Right ventricle myocardium superior (tissue), 1 donor: ENCODE data around the gene CEP85L. TPM values are rescaled to one million over a fixed set of nuclear protein-coding genes. Genes with fewer than 3 reads are reported as not detected.

Experiments
- ATAC-seq: fragments of 200-7000 bp; cut with Tn5 transposase; one replicate; pipeline ENCODE4 v1.9.1; 2020; ENCODE audit warnings: mild to moderate bottlenecking; ENCODE audit not compliant: poor library complexity
- DNase-seq: peaks from one replicate; pipeline ENCODE4 v3.0.0-alpha.2; 2020
- intact Hi-C: fragments of 100-400 bp; cut with DNase I; formaldehyde crosslinking; loops from one replicate; pipeline ENCODE4 v1.11.2; 2022
- total RNA-seq: library from RNA; stranded (reverse); fragmentation: NEBNext Ultra II Directional; extraction: Animal tissue kit (Norgen Biotek cat#: 25700); gene quantifications from one replicate; pipeline ENCODE4 v1.2.1, GENCODE V29; 2021
- donor health status: DM: no; HTN: yes; CAD: no; lungs with severe emphysema.

The CEP85L gene
- total RNA-seq, 1 donor from 2014 or later = 17.6 TPM

DNA sequence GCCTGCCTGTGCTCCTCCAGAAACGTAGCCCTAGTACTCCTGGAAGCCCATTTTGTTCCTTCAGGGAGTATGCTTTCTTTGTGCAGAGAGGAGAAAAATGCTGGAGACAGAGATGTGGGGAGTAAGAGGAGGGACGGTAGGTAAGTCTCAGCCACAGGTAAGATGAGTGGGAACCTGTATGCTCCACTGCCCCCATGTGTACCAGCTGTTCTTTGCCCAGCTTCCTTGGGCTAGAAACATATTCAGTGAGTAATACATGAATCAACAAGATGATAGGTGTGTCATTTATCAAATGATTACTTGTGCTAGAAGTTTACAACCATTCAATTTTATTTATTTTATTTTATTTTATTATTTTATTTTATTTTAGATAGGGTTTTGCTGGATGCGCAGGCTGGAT is 13.6 kb upstream of the CEP85L start:
- intact Hi-C loops = loop anchor here (10.0 kb wide), 1 partner anchor 110 kb away; no protein-coding TSS in a partner anchor
- ATAC-seq (no peak), DNase-seq (no peak)

DNA sequence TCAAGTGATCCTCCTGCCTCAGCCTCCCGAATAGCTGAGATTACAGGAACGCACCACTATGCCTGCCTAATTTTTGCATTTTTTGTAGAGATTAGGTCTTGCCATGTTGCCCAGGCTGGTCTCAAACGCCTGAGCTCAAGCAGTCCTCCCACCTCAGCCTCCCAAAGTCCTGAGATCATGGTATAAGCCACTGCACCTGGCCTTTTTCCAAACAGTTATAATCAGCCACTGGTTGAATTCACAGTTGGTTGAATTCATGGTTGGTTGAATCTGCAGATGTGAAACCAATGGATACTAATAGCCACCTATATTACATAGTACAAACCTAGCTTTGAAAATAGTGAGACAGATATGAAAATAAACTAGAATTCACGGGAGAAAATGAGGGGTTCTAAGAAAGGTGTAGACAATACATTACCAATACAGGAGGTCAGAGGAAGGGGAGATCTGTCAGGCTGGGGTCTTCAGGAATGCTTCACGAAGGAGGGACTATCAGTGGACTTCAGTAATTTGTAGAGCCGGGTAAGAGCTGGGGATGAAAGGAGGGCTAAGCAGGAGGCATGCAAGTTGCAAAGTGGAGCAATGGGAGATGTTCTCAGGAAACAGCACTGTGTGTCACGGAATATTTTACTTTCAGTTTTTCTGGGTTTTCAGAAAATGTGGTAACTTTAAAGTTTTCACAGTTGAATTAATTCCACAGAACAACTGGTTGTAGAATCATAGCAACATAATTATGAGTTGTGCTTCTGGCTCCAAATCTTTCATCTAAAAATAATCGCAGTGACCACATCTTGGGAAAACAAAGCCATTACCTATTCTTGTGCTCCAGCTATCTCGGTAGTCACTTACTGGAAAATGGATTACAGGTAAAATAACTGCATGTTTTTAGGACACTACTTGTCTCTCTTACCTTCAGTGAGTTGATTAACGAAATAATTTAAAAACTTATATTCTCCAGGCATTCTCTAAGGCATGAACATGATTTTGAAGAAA is 12.9 kb upstream of the CEP85L start:
- no peak for DNase-seq
- intact Hi-C loops = loop anchor here (10.0 kb wide), 1 partner anchor 111 kb away; no protein-coding TSS in a partner anchor
- no peak for ATAC-seq

DNA sequence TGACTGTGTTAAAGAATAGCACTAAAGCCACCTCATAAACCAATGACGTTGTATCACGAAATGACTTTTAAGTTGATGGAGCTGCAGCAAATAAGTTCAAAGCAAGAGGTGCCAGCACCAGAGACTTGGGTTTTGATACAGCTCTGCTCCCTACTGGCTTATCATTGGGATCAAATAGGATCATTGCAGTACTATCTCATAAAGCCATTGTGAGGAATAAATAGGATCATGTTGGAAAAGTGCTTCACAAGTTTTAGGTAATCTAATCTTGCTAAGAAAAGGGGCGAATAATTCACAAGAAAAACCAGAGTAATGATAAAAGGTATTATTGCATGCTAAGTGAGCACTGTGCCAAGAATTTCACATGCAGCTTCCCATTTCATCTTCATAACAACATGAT is 10.4 kb upstream of the CEP85L start:
- ATAC-seq = no peak
- DNase-seq = no peak
- intact Hi-C loops = loop anchor here (10.0 kb wide), 1 partner anchor 113 kb away; no protein-coding TSS in a partner anchor

DNA sequence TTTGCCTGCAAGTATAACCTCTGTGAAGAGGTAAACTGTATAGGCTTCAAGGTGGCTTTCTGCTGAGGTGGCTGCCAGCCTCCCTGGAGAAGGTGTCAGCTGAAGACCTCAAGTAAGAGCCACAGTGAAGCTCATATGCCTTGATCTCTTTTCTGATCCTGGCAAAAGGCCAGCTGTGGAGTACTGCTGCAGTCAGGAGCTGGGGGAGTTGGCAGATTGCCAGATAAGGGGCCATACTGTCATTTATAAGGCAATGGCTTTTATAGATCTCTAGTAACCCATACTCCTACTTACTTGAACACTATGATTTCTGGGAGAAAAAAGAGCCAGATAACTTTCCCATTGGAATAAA is 8.8 kb upstream of the CEP85L start:
- intact Hi-C loops = loop anchor here (10.0 kb wide), 1 partner anchor 115 kb away; no protein-coding TSS in a partner anchor
- ATAC-seq (no peak), DNase-seq (no peak)

DNA sequence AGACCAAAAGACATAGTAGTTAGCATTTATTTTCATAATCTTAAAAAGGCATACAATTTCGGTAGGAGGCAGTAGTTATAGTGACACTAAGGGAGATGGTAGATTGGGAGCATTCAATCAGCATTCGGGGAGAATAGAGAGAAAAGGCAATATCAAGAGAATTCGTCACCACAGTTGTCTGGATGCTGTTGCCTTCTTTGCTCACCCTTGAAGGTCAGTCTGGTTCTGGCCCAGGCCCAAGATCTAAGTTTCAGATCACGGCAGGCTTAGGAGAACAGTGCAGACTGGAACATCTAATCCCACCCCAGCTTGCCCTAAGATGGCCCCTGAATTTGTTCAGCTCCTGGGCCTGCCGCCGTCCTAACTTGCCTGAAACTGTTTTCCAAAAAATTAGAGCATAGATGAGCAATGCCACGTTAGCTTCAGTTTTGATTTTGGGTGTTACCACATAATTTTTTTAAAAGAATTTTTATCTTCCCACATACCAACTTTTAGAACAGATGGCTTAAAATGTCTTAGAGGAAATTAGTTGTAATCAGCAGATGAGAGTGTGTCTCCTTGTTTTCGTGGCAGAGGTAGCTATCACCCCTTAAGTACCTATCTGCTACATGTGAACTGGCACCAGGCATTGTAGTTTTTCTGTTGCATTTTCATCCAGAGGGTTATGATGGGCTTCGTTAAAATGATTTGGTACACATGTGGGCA is 8.3 kb upstream of the CEP85L start:
- intact Hi-C loops = loop anchor here (10.0 kb wide), 1 partner anchor 115 kb away; no protein-coding TSS in a partner anchor
- ATAC-seq (no peak), DNase-seq (no peak)

DNA sequence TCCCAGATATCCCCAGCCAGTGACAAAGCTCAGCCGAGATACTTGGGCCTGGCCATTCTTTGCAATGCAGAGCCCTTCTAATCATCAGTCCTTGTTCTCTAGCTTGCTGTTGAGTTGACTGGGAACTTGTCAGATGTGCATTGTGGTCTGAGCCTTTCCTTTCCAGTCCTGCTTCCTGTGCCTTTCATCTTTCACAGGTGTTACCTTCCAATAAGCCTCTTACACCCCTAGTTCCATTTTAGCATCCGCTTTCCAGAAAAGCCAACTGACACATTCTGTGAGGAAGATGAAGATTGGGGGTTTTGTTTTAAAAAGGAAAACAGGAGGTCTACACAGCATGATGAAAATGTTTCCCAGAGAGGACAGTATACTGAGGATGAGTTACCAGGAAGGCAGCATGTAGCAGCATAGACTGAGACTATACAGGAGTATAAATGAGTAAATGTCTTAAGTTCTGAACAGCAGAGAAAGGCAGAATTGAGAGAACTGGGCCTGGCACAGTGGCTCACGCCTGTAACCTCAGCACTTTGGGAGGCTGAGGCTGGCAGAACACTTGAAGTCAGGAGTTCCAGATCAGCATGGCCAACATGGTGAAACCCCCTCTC is 5.6 kb upstream of the CEP85L start:
- no peak for DNase-seq
- no peak for ATAC-seq
- intact Hi-C loops = no loop called here

DNA sequence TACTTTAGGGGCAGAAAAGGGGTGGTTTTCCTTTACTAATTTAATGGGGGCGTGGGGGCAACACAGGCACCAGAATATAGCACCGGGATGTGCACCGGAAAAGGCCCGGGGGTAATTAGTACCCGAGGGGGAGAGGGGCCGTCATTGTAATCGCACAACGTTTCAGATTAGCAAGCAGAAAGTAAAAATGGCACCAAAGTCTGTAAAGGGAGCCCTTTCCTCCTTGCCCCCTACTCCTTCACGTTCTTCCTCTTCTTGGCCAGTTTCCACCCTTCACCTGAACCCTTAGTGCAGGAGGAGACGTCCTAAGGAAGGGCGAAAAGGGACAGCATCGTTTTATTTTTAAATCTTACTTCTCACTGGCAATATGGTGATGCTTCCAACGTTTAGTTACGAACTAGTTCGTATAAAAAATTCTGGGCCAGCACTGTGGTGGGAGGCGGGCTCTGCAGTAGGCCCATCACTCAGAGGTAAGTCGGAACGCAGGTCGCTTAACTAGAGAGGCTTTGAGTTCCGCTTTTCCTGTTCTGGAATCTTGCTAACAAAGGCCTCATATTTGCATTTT is 742 bp upstream of the CEP85L start:
- no peak for ATAC-seq
- no peak for DNase-seq
- intact Hi-C loops = no loop called here

DNA sequence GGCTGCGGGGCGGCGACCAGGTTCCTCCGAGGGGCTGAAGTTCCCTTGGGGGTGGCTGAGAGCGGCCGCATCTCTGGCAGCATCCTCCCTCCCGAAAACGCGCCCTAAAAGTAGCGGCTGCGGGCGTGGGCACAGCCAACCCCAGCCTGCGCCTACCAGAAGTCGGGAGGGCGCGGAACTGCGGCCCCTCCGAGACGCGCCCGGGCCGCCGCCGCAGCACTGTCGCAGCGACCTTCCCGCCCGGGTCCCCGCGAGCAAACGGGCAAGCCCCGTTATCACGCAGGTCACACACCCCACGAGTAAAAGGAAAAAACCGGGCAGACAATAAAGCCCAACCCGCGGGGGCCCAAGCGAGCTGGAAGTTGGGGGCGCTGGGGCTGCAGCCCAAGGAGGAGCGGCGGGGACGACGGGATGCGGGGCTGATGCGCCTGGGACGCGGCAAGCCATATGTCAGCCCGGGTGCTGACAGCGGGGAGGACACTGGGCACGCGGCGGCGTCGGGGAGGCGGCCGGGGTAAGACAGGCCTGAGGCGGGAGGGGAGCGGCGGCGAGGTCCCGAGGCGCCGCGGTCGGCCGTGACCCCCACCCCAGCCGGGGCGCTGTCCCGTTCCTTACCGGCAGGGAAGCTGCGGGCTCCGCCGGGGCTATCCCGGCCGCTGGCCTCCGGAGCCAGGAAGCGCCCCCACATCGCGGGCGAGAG is 659 bp downstream of the CEP85L start:
- intact Hi-C loops = no loop called here
- ATAC-seq = peak; percentile 67

DNA sequence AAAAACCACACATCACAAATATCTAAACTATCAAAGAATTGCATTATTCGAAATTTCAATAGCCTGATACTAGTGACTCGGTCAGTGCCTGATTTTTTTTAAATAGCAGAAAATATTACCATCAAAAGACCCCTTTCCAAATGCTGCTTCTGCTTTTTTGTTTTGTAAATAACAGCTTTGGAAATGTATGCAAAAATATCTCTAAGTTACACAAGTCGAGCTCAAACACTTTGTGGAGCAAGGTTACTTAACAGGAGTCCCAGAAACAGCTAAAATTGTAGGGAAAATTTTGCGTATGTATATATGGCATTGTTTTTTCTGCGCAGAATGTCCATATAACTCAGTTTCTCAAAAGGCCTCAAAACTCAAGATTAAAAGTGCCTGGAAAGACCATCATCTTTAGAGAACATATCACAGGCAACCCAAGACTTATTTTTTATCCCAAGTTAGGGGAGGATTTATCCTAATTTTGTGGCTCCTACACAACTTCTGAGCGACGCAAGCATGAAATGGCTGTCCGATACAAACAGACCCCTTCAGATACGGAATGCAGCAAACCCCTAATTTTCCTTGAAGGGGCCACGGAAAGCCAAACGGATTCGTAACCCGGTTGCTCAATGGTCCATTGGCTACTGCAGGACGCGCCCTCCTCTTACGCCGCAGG is 1.3 kb downstream of the CEP85L start:
- DNase-seq = no peak
- intact Hi-C loops = no loop called here
- ATAC-seq = peak; percentile 60

More for the DNA sequence above, 659 bp downstream of the CEP85L start:
- DNase-seq = peak; percentile 65

DNA sequence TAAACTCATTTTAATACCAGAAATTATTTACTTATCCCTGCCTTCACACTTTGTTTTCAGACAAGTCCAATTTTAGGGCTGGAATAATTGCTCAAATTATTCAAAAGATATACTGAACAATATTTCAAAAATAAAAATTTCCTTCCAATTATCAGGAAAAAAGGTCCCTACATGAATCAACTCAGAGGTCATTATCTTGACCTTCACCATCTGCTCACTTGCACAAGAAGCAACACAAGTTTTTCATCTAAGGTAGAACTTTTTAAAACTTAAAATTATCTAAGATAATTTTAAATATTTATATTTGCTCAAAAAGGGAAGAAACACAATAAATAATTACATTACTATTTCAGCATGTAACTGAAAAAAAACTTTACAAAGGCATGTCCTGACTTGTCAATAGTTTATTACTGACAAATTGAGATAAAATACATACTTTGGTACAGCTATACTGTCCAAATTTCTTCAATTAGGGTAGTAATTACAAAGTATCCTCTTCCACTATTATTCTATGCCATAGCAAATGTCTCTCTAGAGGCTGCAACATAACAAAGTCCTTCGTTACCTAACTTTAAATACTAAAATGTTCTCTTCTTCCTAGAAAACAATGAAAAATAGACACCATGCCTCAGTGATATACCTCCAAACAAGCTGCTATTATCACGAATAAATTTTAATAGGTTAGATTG is 2.4 kb downstream of the CEP85L start:
- intact Hi-C loops = no loop called here
- no peak for ATAC-seq
- DNase-seq = no peak

DNA sequence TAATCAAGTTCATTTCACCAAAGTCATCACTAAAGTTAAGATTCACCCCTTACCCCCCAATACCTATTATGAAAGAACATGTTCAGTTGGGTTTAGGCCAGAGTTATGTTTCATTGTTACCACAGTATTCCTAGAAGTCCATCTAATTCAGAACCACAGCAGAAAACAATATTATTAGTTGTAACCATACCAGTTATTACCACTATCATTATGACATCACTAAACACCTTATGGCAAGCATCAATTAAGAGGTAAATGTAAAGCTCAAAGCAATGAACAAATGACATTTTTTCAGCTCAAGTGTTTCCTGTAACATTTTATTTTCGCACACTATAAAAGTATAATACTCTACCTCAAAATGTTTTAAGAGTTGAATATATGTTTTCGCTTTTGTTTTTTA is 4.4 kb downstream of the CEP85L start:
- ATAC-seq (no peak), DNase-seq (no peak)
- intact Hi-C loops = no loop called here

DNA sequence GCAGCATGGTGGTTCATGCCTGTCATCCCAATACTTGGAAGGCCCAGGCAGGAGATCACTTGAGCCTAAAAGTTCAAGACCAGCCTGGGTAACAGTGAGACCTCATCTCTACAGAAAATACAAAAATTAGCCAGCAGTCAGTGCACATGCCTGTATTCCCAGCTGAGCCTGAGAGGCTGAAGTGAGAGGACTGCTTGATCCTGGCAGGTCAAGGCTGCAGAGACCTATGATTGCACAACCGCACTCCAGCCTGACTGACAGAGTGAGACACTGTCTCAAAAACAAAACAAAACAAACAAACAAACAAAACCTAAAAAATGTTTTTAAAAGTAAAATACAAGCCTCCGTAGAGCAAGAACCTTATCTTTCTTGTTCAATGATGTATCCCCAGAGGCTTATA is 6.0 kb downstream of the CEP85L start:
- ATAC-seq (peak; percentile 59), DNase-seq (peak; percentile 46)

DNA sequence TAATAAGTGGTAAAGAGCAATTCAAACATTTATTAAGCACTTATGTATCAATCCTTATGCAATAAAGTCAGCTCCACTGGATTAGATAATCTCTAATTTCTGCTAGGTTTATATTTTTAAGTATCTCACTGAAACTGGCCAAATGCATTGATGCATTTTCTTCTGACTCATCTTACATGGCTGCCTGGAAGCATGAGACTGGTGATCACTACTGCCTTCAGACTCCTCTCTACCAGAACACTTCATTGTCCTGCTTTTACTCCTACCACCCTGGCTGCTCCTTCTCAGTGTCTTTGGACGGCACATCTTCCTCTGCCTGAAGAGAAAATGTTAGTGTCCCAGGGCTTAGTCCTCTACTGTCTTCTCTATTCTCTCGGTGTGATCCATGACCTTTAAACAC is 7.4 kb downstream of the CEP85L start:
- intact Hi-C loops = no loop called here
- ATAC-seq (no peak), DNase-seq (no peak)

More for the DNA sequence above, 6.0 kb downstream of the CEP85L start:
- intact Hi-C loops = no loop called here

DNA sequence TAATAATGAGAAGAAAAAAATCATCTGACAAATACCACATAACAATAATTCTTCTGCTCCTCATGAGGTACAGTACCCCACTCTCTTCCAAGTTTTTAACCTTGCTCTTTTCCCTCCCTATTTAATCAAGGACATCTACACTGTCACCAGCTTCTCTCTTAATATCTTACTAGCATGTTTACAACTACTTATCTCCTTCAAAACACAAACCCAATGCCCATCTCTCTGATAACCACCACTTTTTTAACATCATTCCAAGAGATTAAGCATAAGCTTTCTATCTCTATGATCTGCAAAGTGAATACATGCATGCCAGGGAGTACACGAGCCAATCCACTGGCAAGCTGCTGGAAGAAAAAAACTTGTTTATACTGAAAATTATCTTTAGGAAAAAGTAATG is 10.3 kb downstream of the CEP85L start:
- no peak for ATAC-seq
- no peak for DNase-seq
- intact Hi-C loops = no loop called here

DNA sequence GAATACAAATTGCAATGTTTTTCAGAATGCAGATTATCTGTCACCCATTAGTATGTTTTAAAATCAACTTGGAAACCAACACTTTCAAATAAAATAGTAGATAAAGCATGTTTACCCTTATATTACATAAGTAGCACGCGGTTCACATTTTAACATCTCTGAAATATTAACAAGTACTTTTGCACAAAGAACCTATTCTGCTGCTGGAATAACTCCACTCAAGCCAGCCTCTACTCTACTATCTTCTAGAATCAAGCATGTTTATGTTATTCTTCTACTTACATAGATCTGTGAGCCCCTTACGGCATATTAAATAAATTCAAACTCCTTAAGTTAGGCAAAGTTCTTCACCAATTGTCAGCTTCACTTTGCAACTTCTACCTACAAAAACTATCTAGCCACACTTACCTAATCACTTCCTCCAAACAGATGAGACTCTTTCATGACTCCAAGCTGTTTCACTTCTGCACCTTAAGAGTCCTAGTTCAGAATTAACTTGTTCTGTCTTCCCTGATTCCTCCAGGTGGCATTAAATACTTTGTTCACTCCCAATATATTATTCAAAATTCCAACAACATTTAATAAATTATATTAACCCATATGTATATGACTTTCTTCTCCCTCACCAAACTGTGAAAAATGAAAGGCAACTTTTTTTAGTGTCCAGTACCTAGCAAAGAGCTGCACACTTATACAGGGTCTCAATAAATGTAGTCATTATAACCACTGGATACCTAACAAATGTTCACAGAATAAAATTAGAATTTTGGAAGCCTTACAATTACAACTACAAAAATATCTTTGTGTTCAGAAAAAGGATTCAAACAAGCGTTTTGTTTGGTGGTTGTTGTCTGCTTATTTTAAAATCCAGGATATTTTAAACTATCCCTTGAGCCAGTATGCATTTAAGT is 12.1 kb downstream of the CEP85L start:
- intact Hi-C loops = no loop called here
- DNase-seq (no peak), ATAC-seq (no peak)

DNA sequence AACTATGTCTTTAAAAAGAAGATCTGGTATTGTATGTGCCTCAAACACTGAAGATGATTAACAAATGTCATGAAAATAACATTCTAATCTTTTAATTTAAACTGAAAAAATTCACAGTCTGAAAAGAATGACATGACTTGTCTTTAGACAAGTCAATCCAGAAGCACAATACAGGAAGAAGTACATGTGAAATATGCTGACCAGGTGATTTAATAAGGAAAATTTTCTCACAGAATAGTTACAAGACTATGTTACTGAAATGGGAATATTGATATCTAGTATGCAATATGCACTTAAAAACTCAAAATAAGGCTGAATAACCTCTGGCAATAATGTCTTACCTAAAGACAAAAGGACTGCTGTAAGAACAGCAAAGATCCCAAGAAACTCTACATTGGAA is 13.1 kb downstream of the CEP85L start:
- ATAC-seq (no peak), DNase-seq (no peak)
- intact Hi-C loops = no loop called here
